Measurements from ENCODE around the gene PPP1R9B.
A peak's percentile ranks its signal among the peaks of the same experiment; 100 is the strongest.

Gene PPP1R9B

GRCh38 chr17:50139950-50140885 is 10.3 kb downstream of the PPP1R9B start:
- DNase-seq = peak; percentile 85

DNA sequence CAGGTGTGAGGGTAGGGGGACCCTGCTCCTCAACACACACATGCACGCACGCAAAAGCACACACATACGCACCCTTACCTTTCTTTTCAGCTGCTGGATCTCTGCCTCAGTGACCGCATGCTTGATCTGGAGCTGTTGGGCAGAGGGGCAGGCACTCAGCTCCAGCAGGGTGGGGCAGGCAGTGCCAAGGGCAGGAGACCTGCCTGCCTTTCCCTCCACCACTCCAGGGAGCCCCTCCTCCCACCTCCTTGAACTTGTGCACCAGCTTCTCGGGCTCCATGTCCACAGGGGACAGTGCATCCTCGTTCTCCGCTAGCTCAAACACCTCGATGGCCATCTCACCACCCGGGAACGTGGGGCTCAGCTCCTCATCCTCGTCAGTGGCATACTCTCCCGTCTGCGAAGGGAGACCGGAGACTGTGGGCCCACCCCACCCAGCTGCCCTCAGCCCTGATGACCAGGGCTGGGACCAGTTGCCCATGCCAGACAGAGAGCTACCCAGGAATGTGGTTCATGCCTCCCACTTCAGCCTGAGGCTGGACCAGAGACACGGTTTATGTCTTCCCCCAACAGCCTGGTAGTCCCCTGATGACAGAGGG is 11.2 kb downstream of the PPP1R9B start:
- DNase-seq = no peak

DNA sequence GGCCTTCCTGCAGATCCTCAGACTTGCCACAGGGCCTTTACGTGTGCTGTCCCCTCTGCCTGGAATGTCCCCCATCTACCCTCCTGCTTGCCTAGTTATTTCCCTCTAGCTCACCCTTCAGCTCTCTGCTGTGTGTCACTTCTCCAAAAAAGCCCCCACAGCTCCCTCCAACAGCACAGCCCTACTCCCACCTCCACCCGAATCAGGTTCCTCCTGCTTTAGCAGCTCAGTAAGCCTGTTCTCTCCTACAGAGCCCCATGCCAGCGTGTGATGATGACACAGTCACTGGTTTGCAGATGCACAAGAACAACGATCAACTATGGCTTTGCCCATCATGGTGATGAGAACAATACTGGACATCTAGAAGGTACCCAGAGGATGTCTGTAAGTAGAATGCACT is 13.4 kb downstream of the PPP1R9B start:
- DNase-seq = no peak

- DNase-seq = no peak
Measured at GRCh38 chr17:50136096-50136687, 14.3 kb downstream of the PPP1R9B start.

DNA sequence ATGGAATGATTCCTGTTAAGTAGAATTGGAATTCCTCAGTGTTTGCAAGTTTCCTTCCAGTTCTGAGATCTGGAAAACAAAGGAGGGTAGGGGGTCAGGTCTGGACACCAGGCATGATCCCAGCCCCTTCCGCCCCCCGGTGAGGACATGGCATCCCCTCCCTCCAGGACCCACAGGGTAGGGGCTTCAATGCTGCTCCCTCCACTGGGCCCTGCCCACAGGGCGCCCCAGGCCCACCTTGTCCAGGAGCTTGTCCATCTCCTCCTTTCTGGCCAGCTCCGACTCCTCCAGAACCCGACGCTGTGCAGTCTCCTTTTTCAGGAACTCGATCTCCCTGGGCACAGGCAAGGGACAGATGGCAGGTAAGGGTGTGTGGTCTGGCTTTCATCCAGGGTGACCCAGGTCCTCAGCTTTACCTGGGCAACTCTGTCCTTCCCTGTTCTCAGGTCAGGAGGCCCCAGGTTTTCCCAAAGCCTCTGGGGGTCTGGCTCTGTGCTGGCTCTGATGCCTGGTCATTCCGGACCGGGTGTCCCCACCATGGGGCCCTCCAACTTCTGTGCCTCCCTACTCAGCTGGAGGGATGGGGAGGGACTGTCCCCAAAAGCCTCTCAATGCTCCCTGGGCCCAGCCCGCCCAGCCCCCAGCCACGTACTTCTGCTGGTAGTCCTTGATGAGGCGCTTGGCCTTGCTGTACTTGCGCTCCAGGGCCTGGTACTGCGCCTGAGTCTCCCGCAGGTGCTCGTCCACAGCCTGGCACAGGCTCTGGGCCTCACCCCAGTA is 15.0 kb downstream of the PPP1R9B start:
- DNase-seq = no peak

GRCh38 chr17:50134206-50135110 is 16.0 kb downstream of the PPP1R9B start:
- DNase-seq = no peak

DNA sequence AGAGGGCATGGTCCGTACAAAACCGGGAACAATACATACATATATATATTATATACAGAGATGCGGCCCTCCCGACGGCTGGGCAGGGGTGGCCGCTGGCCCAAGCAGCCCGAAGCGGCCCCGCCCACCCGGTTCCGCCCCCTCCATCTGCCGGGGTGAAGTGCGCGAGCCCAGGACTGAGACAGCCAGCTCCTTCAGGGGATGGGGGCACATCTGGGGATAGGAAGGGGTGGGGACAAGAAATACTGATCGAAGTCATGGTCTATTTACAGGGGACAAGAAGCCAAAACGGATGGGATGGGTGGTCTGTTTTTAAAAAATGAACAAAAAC is 16.7 kb downstream of the PPP1R9B start:
- no peak for DNase-seq

DNA sequence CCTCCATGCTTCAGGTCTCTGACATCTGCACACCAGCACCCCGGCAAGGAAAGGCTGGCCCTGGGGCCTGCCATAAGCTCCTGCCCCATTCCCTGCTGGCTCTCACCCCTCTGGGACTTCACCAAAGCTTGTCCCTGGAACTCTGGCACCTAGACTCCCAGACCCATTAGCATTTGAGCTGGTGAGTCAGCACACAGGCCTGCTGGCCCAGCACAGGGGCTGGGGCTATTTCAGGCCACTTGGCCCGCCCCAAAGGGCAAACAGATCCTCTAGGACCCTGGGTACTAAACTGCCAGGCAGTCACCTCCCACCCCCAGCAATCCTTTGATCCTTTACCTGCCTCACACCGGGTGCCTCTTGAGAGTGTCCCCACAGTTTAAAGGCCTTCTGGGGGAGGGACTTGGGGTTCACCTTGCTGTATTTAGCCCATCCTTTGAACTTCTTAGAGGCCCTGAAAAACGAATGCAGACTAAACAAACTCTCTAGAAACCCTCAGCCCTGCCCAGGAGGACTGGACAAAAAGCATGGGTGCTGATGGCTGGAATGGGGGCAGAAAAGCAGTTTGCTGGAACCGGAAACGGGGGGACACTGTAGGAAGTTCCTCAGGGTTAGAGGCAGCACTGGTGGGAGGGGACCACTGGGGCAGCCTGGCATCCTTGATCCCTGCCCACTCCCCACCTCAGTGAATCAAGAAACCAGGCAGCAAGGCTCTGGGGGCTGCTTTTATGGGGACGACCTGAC is 17.3 kb downstream of the PPP1R9B start:
- DNase-seq = no peak

DNA sequence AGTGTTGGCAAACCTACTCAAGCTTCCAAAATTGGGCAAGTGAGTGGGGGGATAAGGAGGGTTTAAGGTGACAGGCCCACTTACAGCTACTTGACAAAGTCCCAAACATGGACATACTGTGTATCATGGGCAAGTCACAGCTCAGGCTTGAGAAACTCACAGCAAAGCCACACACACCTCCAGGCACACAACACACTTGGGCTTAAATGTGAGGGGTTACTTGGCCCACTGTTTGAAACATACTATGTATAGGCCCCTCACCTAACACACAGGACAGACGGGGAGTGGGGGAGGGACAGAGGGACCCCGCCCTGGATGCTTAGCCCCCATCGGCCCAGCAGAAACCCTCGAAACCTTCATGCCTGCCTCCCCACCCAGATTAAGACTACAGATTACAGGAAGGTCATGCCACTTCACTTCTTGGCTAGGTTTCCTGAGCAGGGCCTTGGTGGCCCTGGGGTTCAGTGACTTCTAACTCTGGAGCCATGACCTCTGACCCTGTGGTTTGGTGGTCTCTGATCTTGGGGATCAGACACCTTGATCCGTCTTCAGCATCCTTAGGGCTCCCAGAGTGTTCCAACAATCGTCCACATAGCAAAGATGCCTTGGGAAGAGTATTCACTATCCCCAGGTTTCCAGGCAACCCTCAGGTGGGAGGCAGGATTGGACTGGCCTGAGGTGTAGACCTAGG is 18.2 kb downstream of the PPP1R9B start:
- DNase-seq = no peak

DNA sequence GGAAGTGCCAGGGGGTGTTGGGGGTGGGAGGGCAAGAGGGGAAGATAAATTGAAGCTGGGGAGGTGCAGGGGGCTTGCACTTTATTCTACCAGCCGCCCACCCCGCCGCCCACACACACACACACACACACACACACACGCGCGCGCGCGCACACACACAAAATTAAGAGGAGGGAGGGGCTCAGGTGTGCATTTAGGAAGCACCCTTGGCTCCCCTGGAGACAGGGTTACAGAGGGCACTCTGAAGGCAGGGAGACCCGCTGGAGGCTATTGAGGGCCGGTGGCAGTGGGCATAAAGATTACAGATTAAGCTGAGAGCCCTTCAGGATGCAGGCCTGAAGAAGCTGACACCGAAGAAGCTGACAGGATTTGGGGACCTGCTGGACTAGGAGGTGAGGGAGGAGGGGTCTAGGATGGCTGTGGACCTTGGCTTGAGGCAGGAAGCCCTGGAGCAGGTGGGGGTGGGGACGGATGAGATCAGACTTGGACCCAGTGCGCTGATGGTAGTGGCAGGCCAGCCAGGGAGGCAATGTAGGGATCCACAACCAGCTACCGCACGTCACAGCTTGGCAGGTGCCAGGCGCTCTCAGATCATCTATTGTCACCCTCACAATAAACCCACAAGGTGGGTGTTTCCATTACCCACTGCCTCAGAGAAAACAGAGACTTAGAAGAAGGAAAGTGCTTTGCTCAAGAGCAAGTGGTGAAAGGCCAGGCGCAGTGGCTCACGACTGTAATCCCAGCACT is 19.7 kb downstream of the PPP1R9B start:
- DNase-seq = peak; percentile 18

DNA sequence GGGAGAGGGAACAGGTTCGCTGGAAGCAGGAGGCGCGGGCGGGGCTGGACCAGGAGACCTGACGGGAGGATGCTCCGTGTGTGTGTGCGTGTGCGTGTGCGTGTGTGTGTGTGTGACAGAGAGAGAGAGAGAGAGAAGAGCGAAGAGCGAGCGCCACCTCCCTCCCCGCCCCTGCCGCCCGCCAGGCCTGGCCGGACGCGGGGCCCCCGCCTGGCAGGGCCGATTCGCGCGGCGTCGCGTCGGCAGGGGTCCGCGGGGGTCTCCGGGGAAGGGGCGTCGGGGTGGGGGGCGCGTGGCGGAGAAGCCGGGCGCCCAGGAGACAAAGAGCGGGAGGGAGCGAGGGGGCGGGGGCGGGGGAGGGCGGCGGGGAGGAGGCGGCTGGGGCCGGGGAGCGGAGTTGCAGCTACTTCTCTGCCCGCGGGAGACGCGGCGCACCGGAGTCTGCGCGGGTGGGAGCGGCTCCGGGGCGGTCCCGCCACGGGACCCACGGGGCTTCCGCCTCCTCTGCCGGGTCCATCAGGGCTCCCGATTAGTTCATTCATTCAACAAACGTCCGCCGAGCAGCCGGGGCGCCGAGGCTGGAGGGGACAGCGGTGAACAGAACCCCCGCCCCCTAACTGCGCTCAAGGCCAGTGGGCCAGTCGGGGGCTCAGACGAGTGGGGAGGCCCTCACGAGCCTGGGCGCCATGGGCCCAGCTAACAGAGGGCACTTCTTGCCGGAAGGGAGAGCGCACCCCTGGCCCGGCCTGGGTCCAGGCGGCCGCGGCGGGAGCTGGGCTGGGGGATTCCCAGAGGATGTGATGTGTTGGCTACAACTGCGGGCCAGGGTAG is 20.5 kb downstream of the PPP1R9B start, which contains the start of gene SAMD14:
TSS of gene SAMD14 (minus strand) at position 433 of the 831 bp plus-strand sequence. CDS start 5,201 bp downstream, outside the sequence.
- DNase-seq = peak; percentile 65

GRCh38 chr17:50129353-50129727 is 21.1 kb downstream of the PPP1R9B start:
- DNase-seq = no peak

- no peak for DNase-seq
Measured at GRCh38 chr17:50128441-50129352, 21.8 kb downstream of the PPP1R9B start.

DNA sequence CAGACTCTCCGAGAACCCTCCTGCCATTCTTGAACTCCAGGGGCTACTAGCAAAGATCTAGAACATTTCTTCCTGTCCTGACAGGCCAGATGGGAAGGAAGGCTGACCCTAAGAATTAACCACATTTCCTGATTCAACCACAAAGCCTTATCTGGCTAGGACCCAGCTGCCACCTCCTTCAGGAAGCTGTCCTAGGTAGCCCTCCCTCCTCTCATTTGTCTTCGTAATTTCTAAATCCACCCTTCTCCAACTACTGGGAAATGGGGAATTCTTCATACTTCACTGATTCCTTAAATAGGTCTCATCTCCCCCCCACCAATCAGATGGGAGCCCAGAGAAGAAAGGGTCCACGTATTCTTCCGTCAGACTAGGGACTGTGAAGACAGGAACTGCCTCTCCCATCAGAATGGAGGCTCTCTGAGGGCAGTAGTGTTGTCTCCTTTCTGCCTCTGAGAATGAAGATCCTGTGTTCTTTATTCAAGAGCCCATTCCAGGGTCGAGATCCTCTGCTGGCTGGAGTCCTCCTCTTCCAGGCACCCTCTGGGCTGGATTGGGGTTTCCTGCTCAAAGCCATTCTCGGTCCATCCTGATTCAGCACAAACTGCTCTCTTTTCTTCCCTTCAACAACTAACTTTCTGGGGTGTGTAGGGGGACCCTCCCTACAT is 22.6 kb downstream of the PPP1R9B start:
- no peak for DNase-seq

GRCh38 chr17:50125420-50125997 is 25.0 kb downstream of the PPP1R9B start:
- DNase-seq = no peak

DNA sequence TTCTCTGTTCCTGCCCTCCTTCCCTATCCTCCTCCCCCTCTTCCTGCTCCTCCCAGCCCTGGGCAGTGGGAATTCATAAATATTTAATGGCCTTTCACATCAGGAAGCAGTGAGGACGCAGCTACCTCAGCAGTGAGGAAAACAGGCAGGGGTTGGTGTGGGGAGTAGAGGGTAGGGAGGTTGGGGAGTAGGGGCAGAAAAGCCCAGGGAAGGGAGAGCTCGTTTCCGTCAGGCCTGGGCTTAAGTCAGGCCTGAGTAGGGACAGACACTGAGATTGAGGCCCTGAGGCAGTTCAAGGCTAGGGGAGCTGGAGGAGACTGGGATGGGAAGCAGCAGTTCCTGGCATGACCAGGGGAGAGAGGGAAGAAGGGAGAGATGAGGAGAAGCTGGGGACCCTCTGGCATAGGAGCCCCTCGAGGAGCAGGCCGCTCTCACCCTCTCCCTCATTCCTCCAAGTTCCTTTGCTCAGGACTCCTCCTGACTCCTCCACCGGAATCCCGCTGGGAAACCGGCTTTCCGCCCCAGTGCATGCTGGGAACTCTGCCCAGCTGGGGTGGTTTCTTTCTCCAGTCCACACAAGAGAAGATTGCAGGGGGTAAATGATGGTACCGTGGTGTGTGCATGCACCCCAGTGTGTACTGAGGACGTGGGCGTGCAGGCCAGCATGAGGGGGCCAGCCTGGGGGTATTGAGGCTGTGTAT is 26.7 kb downstream of the PPP1R9B start:
- DNase-seq = no peak

Data from CD4-positive, alpha-beta T cell treated with Interleukin-21 for 1 hour (primary cell).